Mucosa of descending colon (tissue), 3 donors: ENCODE data around the gene PCDHA12. TPM values are rescaled to one million over a fixed set of nuclear protein-coding genes. Genes with fewer than 3 reads are reported as not detected.
"Not testable (repeated sequence)": the region's sequence is repeated elsewhere in the genome, so short reads cannot be mapped to it uniquely, and the experiment has no call there.

Experiments
- ATAC-seq: fragments of 200-7000 bp; cut with Tn5 transposase; one replicate; pipeline ENCODE4 v1.9.1; 2020; ENCODE audit warnings: mild to moderate bottlenecking, moderate library complexity
- DNase-seq, 3 donors: peaks; one replicate each; pipeline ENCODE4 v3.0.0-alpha.2; 2020
- H3K36me3 ChIP-seq: fragments of 200-600 bp; one replicate; pipeline ENCODE4 v1.8.0; 2021; ENCODE audit warnings: low read depth, mild to moderate bottlenecking
- H3K4me1 ChIP-seq: fragments of 200-600 bp; one replicate; pipeline ENCODE4 v1.8.0; 2021; ENCODE audit warnings: low read depth, mild to moderate bottlenecking
- H3K4me3 ChIP-seq: fragments of 200-600 bp; one replicate; pipeline ENCODE4 v1.8.0; 2021; ENCODE audit warnings: mild to moderate bottlenecking
- H3K9me3 ChIP-seq: fragments of 200-600 bp; one replicate; pipeline ENCODE4 v1.8.0; 2021; ENCODE audit warnings: mild to moderate bottlenecking
- CTCF ChIP-seq: fragments of 200-600 bp; IDR thresholded peaks from one replicate; pipeline ENCODE4 v1.8.0; 2022; ENCODE audit warnings: antibody characterized with exemption, mild to moderate bottlenecking
- intact Hi-C, 2 donors: fragments of 100-400 bp; cut with DNase I in 1 of 2; cut with micrococcal nuclease in 1 of 2; formaldehyde crosslinking; loops; one replicate each; pipeline versions ENCODE4 v1.11.0 to v1.11.1; 2022; cut with DNase I, micrococcal nuclease
- total RNA-seq, 3 donors: library from RNA; stranded (reverse); fragmentation: NEBNext Ultra II Directional in 2 of 3; extraction: Animal tissue kit (Norgen Biotek cat#: 25700) in 2 of 3; gene quantifications; one replicate each; pipeline versions ENCODE4 v1.2.1 to v1.2.4, GENCODE V29; 2021 to 2023
- donor health status: DM: no; HTN: no; CAD: no; lungs with moderate emphysema.
- donor health status: DM: no; HTN: no; CAD: no.
- donor health status: DM: no; HTN: yes; CAD: no.

PCDHA12 gene
- total RNA-seq, 3 donors from 2014 or later = 0.14 to 0.41 TPM; not detected in 1

GRCh38 chr5:140869555-140869886 is 5.6 kb upstream of the PCDHA12 start:
- peaks cover 38% of the 10 kb centered on the region for H3K9me3 ChIP-seq
- no peak for ATAC-seq
- H3K36me3 ChIP-seq = no peaks in the 10 kb centered on the region
- intact Hi-C loops = no loop called here
- no peak overlapping the region for H3K4me3 ChIP-seq
- H3K4me1 ChIP-seq = no peaks in the 10 kb centered on the region
- no peak for TF ChIP-seq CTCF
- DNase-seq = no peak

GRCh38 chr5:140870221-140871201 is 4.6 kb upstream of the PCDHA12 start:
- ATAC-seq (no peak), DNase-seq (no peak)
- H3K36me3 ChIP-seq = no peaks in the 10 kb centered on the region
- H3K4me3 ChIP-seq = no peak overlapping the region
- TF ChIP-seq CTCF = no peak
- intact Hi-C loops = no loop called here
- H3K9me3 ChIP-seq = peaks cover 45% of the 10 kb centered on the region
- no peaks in the 10 kb centered on the region for H3K4me1 ChIP-seq

GRCh38 chr5:140876541-140877261 is 1.6 kb downstream of the PCDHA12 start:
- H3K36me3 ChIP-seq, H3K4me1 ChIP-seq, ATAC-seq, intact Hi-C loops, H3K4me3 ChIP-seq, DNase-seq: not testable (repeated sequence)
- H3K9me3 ChIP-seq = peaks cover 57% of the 10 kb centered on the region

GRCh38 chr5:140877262-140877581 is 2.1 kb downstream of the PCDHA12 start:
- intact Hi-C loops = no loop called here
- no peak for ATAC-seq

GRCh38 chr5:140881889-140882590 is 6.9 kb downstream of the PCDHA12 start, which contains the start of gene PCDHA13:
Gene PCDHA13 (plus strand): TSS chr5:140882124. CDS start chr5:140882269, 145 bp downstream.
- no peaks in the 10 kb centered on the region for H3K4me1 ChIP-seq
- peaks cover 67% of the 10 kb centered on the region for H3K9me3 ChIP-seq
- no peaks in the 10 kb centered on the region for H3K36me3 ChIP-seq
- intact Hi-C loops = no loop called here
- H3K4me3 ChIP-seq = no peak within 1 kb of the TSS
- DNase-seq (peak in 1 of 3 donors; percentile 22), ATAC-seq (no peak)
- TF ChIP-seq CTCF = no peak

More at GRCh38 chr5:140877262-140877581, 2.1 kb downstream of the PCDHA12 start:
- Histone ChIP-seq H3K4me1 (no peaks in the 10 kb centered on the region), H3K9me3 (peaks cover 62% of the 10 kb centered on the region), H3K36me3 (no peaks in the 10 kb centered on the region), H3K4me3 (no peak overlapping the region)
- TF ChIP-seq CTCF = no peak
- DNase-seq = peak in 1 of 3 donors; percentile 41
